OCI-LY1 (cell line): ENCODE data around the gene UBALD2.
A peak's percentile ranks its signal among the peaks of the same experiment; 100 is the strongest.

Experiments used
- H2AFZ ChIP-seq: fragments of 200-600 bp; sonication (generic), shearing (Covaris generic); 2 replicates; pipeline ENCODE4 v1.6.0; 2014; ENCODE audit warnings: antibody characterized with exemption, mild to moderate bottlenecking, low read length
- H3F3A ChIP-seq: fragments of 200-600 bp; sonication (generic), shearing (Covaris generic); 2 replicates; pipeline ENCODE4 v1.6.0; 2014; ENCODE audit warnings: mild to moderate bottlenecking, antibody characterized with exemption, low read length, moderate library complexity; ENCODE audit not compliant: insufficient read depth
- H3K27ac ChIP-seq: fragments of 200-600 bp; sonication (generic); 2 replicates; pipeline ENCODE4 v1.5.1; 2014; ENCODE audit warnings: low read length, mixed run types, mild to moderate bottlenecking, low read depth; ENCODE audit not compliant: poor library complexity, severe bottlenecking
- H3K27me3 ChIP-seq: fragments of 200-600 bp; sonication (generic); 2 replicates; pipeline ENCODE4 v1.6.0; 2014; ENCODE audit warnings: antibody characterized with exemption, mild to moderate bottlenecking, low read length, moderate library complexity; ENCODE audit not compliant: insufficient read depth
- H3K36me3 ChIP-seq: fragments of 200-600 bp; sonication (generic); 2 replicates; pipeline ENCODE4 v1.6.1; 2014; ENCODE audit warnings: mild to moderate bottlenecking, antibody characterized with exemption, low read length, moderate library complexity, mixed read lengths; ENCODE audit not compliant: insufficient read depth
- H3K4me1 ChIP-seq: fragments of 200-600 bp; sonication (generic); 2 replicates; pipeline ENCODE4 v1.5.1; 2014; ENCODE audit warnings: mild to moderate bottlenecking, low read length, moderate library complexity; ENCODE audit not compliant: insufficient read depth, severe bottlenecking
- H3K4me2 ChIP-seq: fragments of 200-600 bp; sonication (generic), shearing (Covaris generic); 2 replicates; pipeline ENCODE4 v1.6.1; 2014; ENCODE audit warnings: low read length
- H3K4me3 ChIP-seq: fragments of 200-600 bp; sonication (generic); 2 replicates; pipeline ENCODE4 v1.5.1; 2014; ENCODE audit warnings: low read length, low read depth, mild to moderate bottlenecking, mixed read lengths; ENCODE audit not compliant: poor library complexity, severe bottlenecking
- H3K79me2 ChIP-seq: fragments of 200-600 bp; shearing (Covaris generic); 2 replicates; pipeline ENCODE4 v1.6.1; 2016; ENCODE audit warnings: mixed run types, low read length, mixed read lengths; ENCODE audit not compliant: insufficient read depth
- H3K9ac ChIP-seq: fragments of 200-600 bp; sonication (generic), shearing (Covaris generic); 2 replicates; pipeline ENCODE4 v1.6.1; 2014; ENCODE audit warnings: mild to moderate bottlenecking, low read length, mixed read lengths
- H3K9me2 ChIP-seq: fragments of 200-600 bp; sonication (generic), shearing (Covaris generic); 2 replicates; pipeline ENCODE4 v1.6.1; 2014; ENCODE audit warnings: low read depth, mild to moderate bottlenecking, low read length, mixed read lengths
- H3K9me3 ChIP-seq: fragments of 200-600 bp; shearing (Covaris generic); 2 replicates; pipeline ENCODE4 v1.6.1; 2014; ENCODE audit warnings: low read length, mixed read lengths
- H4K20me1 ChIP-seq: fragments of 200-600 bp; sonication (generic), shearing (Covaris generic); 2 replicates; pipeline ENCODE4 v1.6.0; 2016; ENCODE audit warnings: mild to moderate bottlenecking, low read length; ENCODE audit not compliant: insufficient read depth
- EZH2 ChIP-seq: fragments of 200-600 bp; sonication (generic), shearing (Covaris generic); IDR thresholded peaks from 2 replicates; pipeline ENCODE4 v1.8.0; 2017; ENCODE audit warnings: borderline replicate concordance, mixed run types, mild to moderate bottlenecking, antibody characterized with exemption, low read length, moderate library complexity, mixed read lengths
- TF ChIP-seq, protein P1 (sequence below): fragments of 200-600 bp; sonication (generic), shearing (Covaris generic); IDR thresholded peaks from 2 replicates; pipeline ENCODE4 v1.5.1; 2017; ENCODE audit warnings: mild to moderate bottlenecking, antibody characterized with exemption, low read length, moderate library complexity, mixed read lengths

UBALD2 gene

DNA sequence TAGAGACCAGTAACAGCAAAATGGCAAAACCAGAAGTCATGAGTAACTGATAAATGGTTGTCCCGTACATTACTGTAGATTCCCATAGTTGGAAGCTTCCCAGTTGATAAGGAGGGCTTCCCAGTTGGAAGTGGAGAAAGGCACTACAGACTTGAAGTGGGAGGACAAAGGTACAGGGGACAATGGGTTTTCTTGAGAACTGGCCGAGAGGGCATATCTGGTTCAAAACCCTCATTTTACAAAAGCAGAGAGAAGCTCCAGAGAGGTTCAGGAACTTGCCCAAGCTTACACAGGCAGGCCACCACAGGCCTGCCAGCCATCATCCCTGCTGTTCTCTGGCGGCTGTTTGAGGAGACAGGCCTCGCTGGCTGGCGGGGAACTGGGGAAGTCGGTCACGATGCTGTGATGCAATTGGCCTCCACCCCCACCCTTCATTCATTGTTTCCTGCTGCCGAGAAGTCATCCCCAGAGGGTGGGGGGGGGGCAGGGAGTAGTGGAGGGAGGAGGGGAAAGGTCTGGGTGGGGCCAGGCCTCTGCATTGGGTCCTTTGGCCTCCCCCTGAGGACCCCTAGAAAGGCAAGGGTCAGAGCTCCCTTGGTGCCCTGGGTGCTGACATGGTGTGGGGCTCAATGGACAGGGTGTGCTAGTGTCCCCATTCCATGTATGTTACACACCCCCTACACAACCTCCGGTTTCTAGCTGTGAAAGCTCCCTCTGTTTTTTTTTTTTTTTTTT, 3.0 kb downstream of the UBALD2 start:
- H3K9me2 ChIP-seq, result no peaks in the 10 kb centered on the region
- no peaks in the 10 kb centered on the region for H4K20me1 ChIP-seq
- H3K27me3 ChIP-seq, result no peaks in the 10 kb centered on the region; the same call in 1 of the 2 replicates
- no peaks in the 10 kb centered on the region for H3K9me3 ChIP-seq
- TF ChIP-seq, protein P1, sequence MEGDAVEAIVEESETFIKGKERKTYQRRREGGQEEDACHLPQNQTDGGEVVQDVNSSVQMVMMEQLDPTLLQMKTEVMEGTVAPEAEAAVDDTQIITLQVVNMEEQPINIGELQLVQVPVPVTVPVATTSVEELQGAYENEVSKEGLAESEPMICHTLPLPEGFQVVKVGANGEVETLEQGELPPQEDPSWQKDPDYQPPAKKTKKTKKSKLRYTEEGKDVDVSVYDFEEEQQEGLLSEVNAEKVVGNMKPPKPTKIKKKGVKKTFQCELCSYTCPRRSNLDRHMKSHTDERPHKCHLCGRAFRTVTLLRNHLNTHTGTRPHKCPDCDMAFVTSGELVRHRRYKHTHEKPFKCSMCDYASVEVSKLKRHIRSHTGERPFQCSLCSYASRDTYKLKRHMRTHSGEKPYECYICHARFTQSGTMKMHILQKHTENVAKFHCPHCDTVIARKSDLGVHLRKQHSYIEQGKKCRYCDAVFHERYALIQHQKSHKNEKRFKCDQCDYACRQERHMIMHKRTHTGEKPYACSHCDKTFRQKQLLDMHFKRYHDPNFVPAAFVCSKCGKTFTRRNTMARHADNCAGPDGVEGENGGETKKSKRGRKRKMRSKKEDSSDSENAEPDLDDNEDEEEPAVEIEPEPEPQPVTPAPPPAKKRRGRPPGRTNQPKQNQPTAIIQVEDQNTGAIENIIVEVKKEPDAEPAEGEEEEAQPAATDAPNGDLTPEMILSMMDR, result no peak
- no peak overlapping the region for H3K4me3 ChIP-seq
- no peak overlapping the region for H3K9ac ChIP-seq
- H3K4me2 ChIP-seq, result peak overlapping the region; percentile 17; the same call in 1 of the 2 replicates
- no peaks in the 10 kb centered on the region for H3K79me2 ChIP-seq
- H3K36me3 ChIP-seq, result peaks cover 21% of the 10 kb centered on the region
- peaks cover 55% of the 10 kb centered on the region for H3K4me1 ChIP-seq
- H3K27ac ChIP-seq, result no peak overlapping the region
- H2AFZ ChIP-seq, result no peak overlapping the region
- no peaks in the 10 kb centered on the region for H3F3A ChIP-seq

DNA sequence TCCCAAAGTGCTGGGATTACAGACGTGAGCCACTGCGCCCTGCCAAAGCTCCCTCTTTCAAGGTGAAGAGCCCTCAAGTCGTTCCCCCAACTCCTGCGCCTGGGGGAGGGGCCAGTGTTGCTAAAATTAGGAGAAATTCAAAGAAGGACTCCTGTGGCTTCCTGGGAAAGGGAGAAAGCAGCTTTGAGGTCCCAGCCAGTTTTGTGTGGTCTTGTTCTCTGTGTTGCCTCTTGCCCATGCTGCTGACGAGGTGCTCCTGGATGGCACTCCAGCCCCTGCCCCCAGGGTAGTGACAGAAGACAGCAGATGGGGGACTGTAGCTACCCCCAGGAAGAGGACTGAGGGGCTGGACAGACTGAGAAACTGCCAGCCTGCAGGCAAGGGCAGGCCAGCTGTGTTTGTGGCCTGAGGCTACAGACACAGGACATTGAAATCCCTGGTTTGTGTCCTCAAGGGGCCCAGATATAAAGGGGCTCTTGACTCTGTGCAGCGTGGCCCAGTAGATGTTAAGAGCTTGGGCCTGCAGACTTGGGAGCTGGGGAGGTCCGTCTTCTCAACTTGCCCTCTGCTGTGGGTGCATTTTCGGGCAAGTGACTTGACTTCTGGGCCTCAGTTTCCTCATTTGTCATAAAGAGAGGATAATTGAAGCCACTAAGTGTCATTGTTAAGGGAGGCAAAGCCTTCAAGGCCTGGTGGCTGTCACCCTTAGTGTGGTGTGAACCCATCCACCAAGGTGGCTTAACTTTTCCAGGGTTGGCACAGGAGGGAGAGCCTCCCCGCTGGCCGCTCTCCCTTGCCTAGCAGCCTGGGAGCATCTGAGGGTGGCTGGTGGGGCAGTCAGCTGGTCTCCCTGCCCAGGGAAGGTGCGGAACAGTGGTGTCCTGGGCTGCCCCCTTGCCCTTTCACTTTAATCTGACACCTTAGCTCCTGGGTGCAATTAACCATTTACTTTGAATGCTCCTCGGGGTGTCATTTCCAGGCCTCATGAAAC, 4.1 kb downstream of the UBALD2 start:
- Histone ChIP-seq H2AFZ (no peak overlapping the region), H3K9me2 (no peaks in the 10 kb centered on the region), H3K27ac (no peak overlapping the region), H3K9me3 (no peaks in the 10 kb centered on the region), H3K4me2 (no peak overlapping the region), H3F3A (no peaks in the 10 kb centered on the region), H3K79me2 (no peaks in the 10 kb centered on the region), H3K4me3 (no peak overlapping the region), H3K36me3 (peaks cover 21% of the 10 kb centered on the region), H3K4me1 (peaks cover 44% of the 10 kb centered on the region), H3K27me3 (no peaks in the 10 kb centered on the region; the same call in 1 of the 2 replicates), H4K20me1 (no peaks in the 10 kb centered on the region), H3K9ac (no peak overlapping the region)
- TF ChIP-seq EZH2, result no peak
- TF ChIP-seq, protein P1, result no peak

DNA sequence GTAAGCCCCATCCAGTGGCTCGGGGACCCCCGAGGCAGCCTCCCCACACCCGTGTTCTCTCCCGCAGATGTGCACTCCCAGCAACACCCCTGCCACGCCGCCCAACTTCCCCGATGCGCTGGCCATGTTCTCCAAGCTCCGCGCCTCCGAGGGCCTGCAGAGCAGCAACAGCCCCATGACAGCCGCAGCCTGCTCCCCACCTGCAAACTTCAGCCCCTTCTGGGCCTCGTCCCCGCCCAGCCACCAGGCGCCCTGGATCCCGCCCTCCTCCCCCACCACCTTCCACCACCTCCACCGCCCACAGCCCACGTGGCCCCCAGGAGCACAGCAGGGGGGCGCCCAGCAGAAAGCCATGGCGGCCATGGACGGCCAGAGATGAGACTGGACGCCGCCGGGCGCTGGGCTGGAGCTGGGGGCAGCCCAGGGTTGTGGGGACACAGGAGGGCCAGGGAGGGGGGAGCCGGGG, 5.0 kb downstream of the UBALD2 start:
- H2AFZ ChIP-seq, result no peak overlapping the region
- no peaks in the 10 kb centered on the region for H3K9me3 ChIP-seq
- H3K9ac ChIP-seq, result no peak overlapping the region
- no peaks in the 10 kb centered on the region for H3K79me2 ChIP-seq
- H4K20me1 ChIP-seq, result no peaks in the 10 kb centered on the region
- no peak overlapping the region for H3K27ac ChIP-seq
- no peak overlapping the region for H3K4me2 ChIP-seq
- no peak overlapping the region for H3K4me3 ChIP-seq
- no peaks in the 10 kb centered on the region for H3F3A ChIP-seq
- H3K9me2 ChIP-seq, result no peaks in the 10 kb centered on the region
- no peak for TF ChIP-seq EZH2
- TF ChIP-seq, protein P1, result no peak
- H3K4me1 ChIP-seq, result peaks cover 39% of the 10 kb centered on the region
- H3K27me3 ChIP-seq, result no peaks in the 10 kb centered on the region; the same call in 1 of the 2 replicates
- peaks cover 21% of the 10 kb centered on the region for H3K36me3 ChIP-seq
